ENCODE data around the gene SLC35A5. TPM values are rescaled to one million over a fixed set of nuclear protein-coding genes. Genes with fewer than 3 reads are reported as not detected.

The SLC35A5 gene
- total RNA-seq, 1 donor from 2014 or later, result 51.4 TPM

DNA sequence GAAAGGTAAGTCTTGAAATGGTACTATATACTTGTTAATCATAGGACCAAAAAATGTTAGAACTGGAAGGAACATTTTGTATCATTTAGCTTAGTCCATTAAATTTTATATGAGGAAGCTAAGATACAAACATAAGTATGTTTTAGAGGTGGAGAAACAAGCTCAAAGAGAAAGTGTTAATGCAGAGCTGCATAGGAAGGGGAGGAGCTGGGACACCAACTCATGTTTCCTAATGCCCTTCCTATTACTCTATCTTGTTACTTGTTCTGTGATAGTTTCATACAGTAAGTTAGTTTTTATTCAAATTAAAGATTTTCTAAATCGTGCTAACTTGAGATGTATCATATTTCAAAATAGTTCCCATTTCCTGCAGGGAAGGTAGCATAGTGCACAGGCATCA lies 7.4 kb downstream of the SLC35A5 start:
- DNase-seq (ENCODE audit: low spot score in 2 of 2) (no peak), FAIRE-seq (no peak)

DNA sequence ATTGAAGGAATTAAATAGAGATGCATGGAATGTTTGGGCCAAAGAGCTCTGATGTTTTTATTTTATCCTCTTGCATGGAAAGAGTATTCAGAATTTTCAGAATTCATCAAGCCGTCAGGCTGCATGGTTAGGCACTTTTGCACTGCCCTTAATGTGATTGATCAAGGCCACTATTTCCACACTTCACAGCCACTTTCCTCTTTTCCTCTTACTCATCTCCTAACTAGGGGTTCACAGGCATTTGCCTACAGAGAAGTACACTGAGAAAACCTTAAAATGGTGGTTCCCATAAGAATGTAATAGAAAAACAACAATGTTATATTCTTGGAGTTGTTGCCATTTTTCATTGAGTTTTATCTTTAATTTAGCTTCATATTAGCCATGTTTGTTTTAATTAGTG lies 10.9 kb downstream of the SLC35A5 start:
- DNase-seq (ENCODE audit: low spot score in 2 of 2) (no peak), FAIRE-seq (no peak)

DNA sequence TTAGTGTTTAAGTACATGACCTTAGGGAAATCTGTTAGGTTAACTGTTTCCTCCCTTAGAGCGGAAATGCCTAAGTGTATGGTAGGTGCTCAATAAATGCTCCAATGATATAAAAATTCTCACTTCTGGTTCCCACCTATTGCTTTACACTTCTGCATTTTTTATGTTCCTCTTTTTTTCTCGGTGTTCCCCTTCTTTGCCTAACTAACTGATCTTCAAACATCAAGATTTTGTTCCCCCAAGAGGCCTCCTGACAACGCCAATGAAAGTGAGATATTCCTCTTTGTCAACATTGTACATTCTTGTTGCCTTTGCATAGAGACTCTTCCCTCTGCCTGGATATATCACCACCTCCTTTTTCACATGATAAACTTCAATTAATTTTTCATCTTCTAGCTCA lies 17.4 kb downstream of the SLC35A5 start:
- FAIRE-seq, result no peak
- no peak for DNase-seq (ENCODE audit: low spot score in 2 of 2)

DNA sequence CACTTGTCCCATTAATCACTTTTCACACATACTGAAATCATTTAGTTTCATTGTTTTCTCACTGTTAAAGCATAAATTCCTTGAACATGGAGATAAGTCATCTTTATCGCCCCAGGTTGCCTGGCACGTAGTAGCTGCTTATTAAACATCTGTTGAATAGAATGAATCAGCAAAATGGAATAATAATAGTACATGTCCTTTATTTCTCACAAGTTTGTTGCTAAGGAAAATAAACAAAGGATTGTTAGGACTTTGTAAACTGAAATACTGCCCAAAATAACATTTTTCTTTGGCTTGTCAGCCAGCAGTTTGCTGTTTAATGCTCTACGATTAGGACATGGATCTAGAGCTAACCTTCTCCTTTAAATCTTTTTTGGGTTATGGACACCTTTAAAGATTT lies 17.9 kb downstream of the SLC35A5 start:
- DNase-seq (ENCODE audit: low spot score in 2 of 2) (no peak), FAIRE-seq (no peak)

DNA sequence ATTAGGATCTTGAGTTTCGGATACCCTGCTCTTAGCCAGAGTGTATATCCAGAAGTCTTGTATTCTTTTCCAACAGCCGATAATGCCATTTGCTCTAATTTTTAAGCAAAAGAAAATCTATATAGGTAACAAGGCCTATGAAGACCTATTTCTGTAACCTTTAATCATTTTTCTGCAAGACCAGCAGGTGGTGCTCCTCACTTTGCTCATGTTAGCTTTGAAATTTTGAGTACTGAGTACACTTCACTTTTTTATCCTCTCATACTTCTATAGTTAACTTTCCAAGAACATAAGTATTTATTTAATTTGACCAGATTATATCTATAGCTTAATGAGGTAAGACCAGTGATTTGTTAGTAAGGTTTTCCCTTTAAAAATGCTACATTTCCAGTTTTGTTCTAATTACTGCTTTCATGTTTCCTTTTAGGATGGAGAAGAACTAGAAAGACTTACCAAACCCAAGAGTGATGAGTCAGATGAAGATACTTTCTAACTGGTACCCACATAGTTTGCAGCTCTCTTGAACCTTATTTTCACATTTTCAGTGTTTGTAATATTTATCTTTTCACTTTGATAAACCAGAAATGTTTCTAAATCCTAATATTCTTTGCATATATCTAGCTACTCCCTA lies 20.5 kb downstream of the SLC35A5 start:
- peak; percentile 40 for FAIRE-seq
- no peak for DNase-seq (ENCODE audit: low spot score in 2 of 2)

DNA sequence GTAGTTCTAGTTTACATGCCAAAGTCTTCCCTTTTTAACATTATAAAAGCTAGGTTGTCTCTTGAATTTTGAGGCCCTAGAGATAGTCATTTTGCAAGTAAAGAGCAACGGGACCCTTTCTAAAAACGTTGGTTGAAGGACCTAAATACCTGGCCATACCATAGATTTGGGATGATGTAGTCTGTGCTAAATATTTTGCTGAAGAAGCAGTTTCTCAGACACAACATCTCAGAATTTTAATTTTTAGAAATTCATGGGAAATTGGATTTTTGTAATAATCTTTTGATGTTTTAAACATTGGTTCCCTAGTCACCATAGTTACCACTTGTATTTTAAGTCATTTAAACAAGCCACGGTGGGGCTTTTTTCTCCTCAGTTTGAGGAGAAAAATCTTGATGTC lies 21.3 kb downstream of the SLC35A5 start:
- DNase-seq (ENCODE audit: low spot score in 2 of 2) (no peak), FAIRE-seq (no peak)

DNA sequence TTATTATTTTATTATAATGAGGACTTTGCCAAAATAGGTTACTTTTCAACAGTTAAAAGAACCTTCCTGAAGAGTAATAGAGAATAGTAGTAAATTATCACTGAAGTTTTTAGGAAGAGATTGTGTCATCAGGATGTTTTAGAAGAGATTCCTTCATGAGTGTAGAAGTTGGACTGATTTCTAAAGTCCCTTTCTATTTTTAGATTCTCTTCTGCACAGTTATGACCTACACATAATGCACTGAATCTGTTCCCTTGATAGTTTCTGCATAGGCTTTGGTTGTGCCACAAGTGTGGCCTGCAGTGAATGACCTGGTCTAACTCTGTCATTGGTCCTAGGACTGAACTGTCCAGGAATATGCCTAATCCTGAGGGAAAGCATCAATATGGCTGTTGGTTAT lies 23.9 kb downstream of the SLC35A5 start:
- FAIRE-seq, result no peak
- DNase-seq (ENCODE audit: low spot score in 2 of 2), result no peak

DNA sequence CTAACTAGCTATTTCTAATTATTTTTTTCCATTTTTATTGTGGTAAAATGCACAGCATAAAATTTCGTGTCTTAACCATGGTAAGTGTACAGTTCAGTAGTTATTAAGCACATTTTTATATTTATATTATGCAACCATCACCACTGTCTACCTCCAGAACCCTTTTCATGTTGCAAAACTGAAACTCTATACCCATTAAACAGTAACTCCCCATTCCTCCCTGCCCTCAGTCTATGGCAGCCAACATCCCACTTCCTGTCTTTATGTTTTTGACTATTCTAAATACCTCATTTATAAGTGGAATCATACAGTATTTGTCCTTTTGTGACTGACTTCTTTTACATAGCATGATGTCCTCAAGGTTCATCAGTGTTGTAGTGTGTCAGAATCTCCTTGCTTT lies 25.5 kb downstream of the SLC35A5 start:
- no peak for FAIRE-seq
- no peak for DNase-seq (ENCODE audit: low spot score in 2 of 2)

DNA sequence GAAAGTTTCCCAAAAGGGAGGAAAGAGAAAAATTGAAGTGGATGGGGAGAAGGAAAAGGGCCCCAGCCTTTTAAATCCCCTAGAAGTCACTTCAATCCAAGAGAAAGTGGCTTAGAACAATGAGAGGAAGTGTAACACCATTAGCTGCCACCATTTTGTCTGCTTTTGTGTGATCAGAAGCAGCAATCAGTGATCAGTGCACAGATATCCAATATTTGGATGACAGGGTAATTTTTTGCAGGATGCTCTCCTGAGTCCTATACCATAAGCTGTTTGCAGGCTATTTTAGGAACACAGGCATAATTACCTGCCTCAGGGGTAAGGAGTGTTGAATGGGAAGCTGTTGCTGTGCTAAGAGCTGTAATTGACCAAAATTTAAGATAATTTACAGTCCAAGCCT lies 31.4 kb downstream of the SLC35A5 start:
- DNase-seq (ENCODE audit: low spot score in 2 of 2) (no peak), FAIRE-seq (no peak)

DNA sequence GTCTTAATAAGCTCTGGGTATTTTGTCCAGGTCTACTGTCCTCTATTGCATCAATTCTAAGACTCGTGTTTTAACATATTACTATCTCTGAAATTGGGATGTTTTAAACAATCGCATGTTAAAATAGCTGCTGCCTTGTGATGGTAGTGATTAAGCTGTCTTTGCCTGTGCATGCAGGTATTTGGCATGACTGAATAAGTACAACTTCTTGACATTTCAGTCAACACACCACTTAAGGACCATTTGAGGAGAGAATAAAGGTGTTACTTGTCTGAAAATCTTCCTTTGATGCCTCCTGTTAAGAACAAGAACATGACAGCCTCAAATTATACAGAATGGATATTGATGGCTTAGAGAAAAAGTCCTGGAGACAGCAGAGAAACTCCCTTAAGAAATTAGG lies 33.0 kb downstream of the SLC35A5 start:
- FAIRE-seq (no peak), DNase-seq (ENCODE audit: low spot score in 2 of 2) (no peak)

DNA sequence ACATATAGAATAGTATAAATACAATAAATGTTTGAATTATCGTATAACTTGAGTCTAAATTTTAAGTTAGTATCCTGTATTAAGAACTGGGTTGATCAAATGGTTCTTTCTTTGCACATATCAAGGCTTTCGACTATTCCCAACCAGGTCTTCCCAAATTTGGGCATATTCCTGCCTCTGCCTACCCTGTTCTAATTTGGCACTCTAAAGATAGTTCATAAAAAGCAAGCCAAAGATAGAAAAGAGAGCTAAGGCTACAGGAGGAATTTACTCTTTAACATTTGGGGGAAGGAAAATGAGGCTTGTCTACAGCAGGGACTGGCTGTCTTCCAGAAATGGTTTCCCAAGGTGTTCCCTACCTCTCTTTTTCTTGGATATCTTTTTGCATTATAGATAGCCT lies 36.1 kb downstream of the SLC35A5 start:
- DNase-seq (ENCODE audit: low spot score in 2 of 2), result no peak
- FAIRE-seq, result no peak

DNA sequence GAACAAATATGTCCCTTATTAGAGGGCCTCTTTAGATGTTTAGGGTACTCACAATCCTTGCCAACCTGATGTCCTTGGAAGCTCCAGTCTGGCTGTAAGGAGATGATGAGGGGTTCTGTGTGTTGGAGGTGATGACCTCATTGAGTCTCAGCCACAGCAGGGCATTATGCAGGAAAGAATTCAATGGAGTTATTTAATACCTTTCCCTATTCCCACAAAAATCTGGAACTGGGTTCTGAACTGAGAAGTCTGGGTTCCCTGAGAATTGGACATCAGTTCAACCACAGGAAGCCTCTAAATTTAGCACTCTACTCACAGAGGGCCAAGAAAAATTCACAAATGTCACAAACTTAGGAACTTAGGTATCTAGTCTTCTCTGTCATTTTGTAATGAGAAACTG lies 36.9 kb downstream of the SLC35A5 start:
- FAIRE-seq, result no peak
- no peak for DNase-seq (ENCODE audit: low spot score in 2 of 2)

DNA sequence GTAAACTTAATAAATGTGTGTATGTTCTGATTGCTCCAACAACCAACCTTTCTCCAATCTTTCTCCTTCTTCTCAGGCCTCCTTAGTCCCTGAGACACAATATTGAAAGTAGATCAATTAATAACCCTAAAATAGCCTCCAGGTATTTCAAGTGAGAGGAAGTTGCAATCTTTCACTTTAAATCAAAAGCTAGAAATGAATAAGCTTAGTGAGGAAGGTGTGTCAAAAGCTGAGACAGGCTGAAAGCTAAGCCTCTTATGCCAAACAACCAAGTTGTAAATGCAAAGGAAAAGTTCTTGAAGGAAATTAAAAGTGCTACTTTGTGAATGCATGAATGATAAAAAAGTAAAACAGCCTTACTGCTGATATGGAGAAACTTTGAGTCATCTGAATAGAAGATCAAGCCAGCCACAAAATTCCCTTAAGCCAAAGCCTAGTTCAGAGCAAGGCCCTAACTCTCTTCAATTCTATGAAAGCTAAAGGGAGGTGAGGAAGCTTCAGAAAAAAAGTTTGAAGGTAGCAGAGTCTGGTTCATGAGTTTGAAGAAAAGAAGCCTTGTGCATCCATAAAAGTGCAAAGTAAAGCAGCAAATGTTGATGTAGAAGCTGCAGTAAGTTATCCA lies 40.5 kb downstream of the SLC35A5 start:
- FAIRE-seq, result no peak
- DNase-seq (ENCODE audit: low spot score in 2 of 2), result no peak

DNA sequence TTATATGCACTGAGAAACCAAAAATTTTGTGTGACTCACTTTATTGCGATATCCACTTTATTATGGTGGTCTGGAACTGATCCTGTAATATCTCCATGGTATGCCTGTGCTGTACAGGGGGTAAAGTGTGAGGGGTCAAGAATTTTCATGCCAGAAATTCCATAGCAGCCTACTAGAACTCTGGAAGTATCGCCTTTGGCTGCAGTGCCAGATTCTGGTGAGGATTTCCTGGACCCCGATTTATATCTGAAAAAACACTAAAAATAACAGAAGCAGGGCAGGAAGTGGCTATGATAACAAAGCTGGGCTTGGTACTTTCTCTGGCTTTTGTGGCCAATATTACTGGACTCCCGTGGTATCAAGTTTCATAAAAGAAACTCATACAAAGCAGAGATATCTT lies 42.7 kb downstream of the SLC35A5 start:
- DNase-seq (ENCODE audit: low spot score in 2 of 2), result no peak

DNA sequence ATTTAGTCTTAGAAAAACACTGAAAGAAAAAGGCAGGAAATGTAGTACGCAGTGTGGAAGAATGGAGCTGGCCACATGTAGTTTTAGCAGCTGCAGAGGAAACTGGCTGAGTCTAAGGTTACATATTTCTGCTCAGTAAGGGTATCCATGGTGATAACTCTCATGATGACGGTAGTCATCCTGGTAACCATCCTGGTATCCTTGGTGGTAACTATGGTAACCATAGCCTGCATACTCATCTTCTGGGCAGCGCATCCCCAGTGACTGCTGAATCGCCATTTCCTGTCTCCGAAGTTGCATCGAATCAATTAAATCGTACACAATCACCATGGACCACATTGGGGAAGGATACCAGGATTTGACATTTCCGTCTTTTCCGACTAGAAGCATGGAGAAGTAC lies 43.4 kb downstream of the SLC35A5 start:
- DNase-seq (ENCODE audit: low spot score in 2 of 2), result peak in 1 of 2 donors; percentile 24
- FAIRE-seq, result no peak

More for the DNA sequence above, 42.7 kb downstream of the SLC35A5 start:
- no peak for FAIRE-seq

DNA sequence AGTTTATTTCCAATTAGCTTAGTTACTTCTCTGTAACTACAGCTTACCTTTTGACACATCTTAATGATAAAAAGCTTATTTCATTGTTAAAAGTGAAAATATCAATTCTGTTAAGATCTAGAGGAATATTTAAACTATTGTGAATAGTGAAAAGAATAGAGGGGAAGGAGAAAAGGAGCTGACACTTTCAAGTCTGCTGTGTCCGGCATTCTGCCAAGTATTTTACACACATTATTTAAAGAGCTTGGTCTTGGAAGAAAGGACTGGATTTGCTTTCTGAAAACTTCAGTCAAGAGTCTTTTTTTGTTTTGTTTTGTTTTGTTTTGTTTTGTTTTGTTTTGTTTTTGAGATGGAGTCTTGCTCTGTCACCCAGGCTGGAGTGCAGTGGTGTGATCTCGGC lies 44.3 kb downstream of the SLC35A5 start:
- FAIRE-seq (no peak), DNase-seq (ENCODE audit: low spot score in 2 of 2) (no peak)

DNA sequence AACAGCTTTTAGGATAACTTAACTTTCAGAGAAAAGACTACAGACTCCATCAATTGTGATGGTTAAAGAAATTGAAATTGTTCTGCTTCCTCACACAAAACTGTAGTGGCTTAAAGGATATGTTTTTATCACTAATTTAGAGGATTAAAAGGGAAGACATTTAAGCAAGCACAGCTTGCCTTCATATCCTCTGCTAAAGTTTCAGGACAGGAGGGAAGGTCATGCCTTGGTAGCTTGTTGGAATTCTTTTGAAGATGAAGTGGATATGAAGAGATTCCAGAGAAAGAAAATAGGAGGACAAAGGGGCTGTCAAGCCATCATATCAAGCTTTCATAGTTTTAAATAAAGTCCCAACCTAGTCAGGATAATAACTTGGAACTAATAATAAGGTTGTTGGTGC lies 46.0 kb downstream of the SLC35A5 start:
- DNase-seq (ENCODE audit: low spot score in 2 of 2) (no peak), FAIRE-seq (no peak)

DNA sequence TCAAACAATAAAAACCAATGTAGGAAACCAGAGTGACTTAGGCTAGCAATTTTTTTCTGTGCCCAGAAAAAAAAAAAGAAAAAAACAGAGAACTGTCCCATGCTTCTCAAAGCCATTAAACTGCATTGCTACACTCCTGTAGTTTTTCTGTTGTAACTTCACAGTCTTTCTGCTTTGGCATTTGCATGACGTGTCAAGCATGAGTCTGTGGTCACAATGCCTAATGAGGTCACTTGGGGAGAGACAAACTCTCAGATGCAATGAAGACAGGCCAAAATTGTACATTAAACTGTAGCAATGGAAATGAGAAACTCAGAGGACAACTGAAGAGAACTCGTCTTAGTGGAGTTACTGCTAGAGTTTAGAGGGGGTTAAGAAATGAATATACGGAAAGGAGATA lies 48.3 kb downstream of the SLC35A5 start:
- FAIRE-seq (no peak), DNase-seq (ENCODE audit: low spot score in 2 of 2) (no peak)

DNA sequence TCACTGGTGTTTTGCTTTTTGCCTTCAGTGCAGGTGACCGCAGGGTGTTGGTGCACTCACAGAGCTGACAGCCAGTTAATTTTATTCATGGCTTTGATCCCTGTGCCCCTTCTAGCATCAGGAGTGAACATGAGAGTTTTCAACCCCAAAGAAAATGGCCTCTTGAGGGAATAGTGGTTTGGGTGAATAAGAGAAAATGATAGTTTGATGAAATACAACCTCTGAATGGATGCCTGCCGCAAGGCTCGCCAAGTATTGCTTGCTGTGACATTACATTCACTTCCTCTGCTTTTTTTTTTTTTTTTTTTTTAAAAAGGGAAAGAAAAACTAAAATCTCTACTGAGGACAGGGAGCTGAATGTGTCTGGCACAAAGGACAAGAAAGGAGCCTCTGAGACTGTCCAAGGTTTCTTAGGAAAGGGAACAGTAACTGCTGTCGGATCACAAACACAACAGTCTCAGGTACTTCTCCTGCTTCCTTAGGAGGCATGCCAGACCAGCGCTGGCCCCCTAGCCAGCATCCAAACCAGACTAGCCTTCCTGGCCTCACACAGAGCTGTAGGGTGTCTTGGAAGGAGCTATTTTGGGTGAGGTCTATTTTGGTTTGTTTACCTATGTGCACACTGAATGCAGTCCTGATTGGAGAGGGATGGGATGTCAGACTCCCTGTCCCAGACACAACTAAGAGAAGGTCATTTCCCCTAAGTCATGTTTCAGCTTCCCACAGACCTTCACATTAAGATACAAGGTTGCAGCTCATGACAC lies 50.1 kb downstream of the SLC35A5 start:
- no peak for DNase-seq (ENCODE audit: low spot score in 2 of 2)
- no peak for FAIRE-seq

DNA sequence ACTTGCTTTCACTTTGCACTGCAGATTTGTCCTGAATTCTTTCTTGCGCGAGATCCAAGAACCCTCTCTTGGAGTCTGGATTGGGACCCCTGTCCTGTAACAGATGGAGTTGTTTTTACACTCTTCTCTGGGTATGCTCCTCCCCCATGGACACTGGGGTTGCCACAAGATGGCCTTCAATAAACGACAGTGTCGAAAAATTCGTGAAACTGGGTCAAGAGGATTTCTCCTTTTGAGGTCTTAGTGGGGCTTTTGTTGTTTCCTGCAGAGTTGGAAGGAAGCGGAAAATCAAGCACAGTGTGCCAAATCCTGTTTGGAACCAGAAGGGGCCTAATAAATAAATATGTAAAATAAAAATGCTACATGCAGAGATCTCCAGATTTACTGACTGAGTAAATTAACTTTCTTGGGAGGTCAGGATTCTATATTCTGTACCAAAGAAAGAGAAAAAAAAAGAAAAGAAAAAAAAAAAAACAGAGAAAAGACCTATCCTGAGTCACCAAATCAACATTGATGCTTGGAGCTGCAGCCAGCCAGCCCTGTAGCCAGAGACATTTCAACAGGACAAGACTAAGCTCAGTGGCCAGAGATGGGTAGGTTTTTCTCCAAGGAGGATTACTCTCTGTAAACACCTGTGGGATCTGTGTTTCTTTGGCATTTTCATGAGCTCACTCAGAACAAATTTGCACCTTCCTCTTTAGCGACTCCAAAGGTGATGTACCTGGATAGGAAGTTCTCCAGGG lies 54.3 kb downstream of the SLC35A5 start:
- DNase-seq (ENCODE audit: low spot score in 2 of 2), result no peak
- no peak for FAIRE-seq

DNA sequence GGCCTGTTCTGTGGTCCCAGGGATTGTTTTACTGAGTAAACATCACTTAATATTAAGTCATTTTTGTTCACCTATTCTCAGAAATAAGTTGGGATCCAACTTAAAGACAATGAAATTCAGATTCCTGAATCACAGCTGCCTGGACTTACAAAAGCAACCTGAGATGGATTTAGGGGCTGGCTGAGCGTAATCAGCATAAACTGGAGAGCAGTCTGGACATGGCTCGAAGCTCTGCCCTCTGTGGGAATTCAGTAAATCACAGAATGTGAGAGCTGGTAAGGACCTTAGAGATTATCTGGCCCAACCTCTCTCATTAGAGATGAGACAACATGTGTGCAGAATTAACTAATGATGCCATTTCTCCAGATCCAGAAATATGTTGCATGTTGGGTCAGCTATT lies 55.4 kb downstream of the SLC35A5 start:
- DNase-seq (ENCODE audit: low spot score in 2 of 2) (no peak), FAIRE-seq (no peak)

All from frontal cortex (tissue), 4 donors.